Measurements from ENCODE around the gene ANKLE1. TPM values are rescaled to one million over a fixed set of nuclear protein-coding genes. Genes with fewer than 3 reads are reported as not detected.

Gene ANKLE1
- total and polyA plus RNA-seq, 2 donors, result 0.64 to 1.6 TPM

- peaks cover 0 to 24% of the 10 kb centered on the region in 2 donors for H3K27me3 ChIP-seq (ENCODE audit: control insufficient read depth in 2 of 2, insufficient read depth in 1 of 2, low read length in 1 of 2)
- H3K9me3 ChIP-seq (ENCODE audit: control insufficient read depth in 2 of 2, insufficient read depth in 1 of 2, low read length in 1 of 2), result peaks cover 0 to 12% of the 10 kb centered on the region in 2 donors
- no peak overlapping the region for H3K27ac ChIP-seq (ENCODE audit: low read depth in 1 of 2, low read length in 1 of 2)
- peaks cover 19 to 56% of the 10 kb centered on the region in 2 donors for H3K4me1 ChIP-seq (ENCODE audit: control insufficient read depth in 2 of 2, insufficient read depth in 2 of 2, low read length in 2 of 2)
- H3K36me3 ChIP-seq (ENCODE audit: control insufficient read depth in 2 of 2, insufficient read depth in 2 of 2, low read length in 1 of 2), result peaks cover 0 to 15% of the 10 kb centered on the region in 2 donors
- H3K4me3 ChIP-seq (ENCODE audit: low read length in 2 of 2), result no peak overlapping the region
- 98% methylated on average over 8 of the region's 8 CpGs for WGBS
- DNase-seq (ENCODE audit: low read depth in 6 of 9, low spot score in 9 of 9), result no peak
Measured at GRCh38 chr19:17332360-17332676, 50.6 kb downstream of the ANKLE1 start.

GRCh38 chr19:17332677-17333581 is 51.2 kb downstream of the ANKLE1 start:
- Histone ChIP-seq H3K27ac (ENCODE audit: low read depth in 1 of 2, low read length in 1 of 2) (no peak overlapping the region), H3K4me1 (ENCODE audit: control insufficient read depth in 2 of 2, insufficient read depth in 2 of 2, low read length in 2 of 2) (peaks cover 19 to 55% of the 10 kb centered on the region in 2 donors), H3K4me3 (ENCODE audit: low read length in 2 of 2) (no peak overlapping the region), H3K9me3 (ENCODE audit: control insufficient read depth in 2 of 2, insufficient read depth in 1 of 2, low read length in 1 of 2) (peaks cover 0 to 12% of the 10 kb centered on the region in 2 donors), H3K27me3 (ENCODE audit: control insufficient read depth in 2 of 2, insufficient read depth in 1 of 2, low read length in 1 of 2) (peaks cover 0 to 24% of the 10 kb centered on the region in 2 donors), H3K36me3 (ENCODE audit: control insufficient read depth in 2 of 2, insufficient read depth in 2 of 2, low read length in 1 of 2) (peaks cover 0 to 11% of the 10 kb centered on the region in 2 donors)
- DNase-seq (ENCODE audit: low read depth in 6 of 9, low spot score in 9 of 9), result peak in 1 of 9 donors; percentile 44
- 98% methylated on average over 45 of the region's 45 CpGs for WGBS

- peaks cover 17 to 58% of the 10 kb centered on the region in 2 donors for H3K4me1 ChIP-seq (ENCODE audit: control insufficient read depth in 2 of 2, insufficient read depth in 2 of 2, low read length in 2 of 2)
- DNase-seq (ENCODE audit: low read depth in 6 of 9, low spot score in 9 of 9), result peak in 4 of 9 donors; percentile 54 to 86 (median 65)
Measured at GRCh38 chr19:17333611-17334413, 52.1 kb downstream of the ANKLE1 start.

GRCh38 chr19:17334414-17335409 is 53.0 kb downstream of the ANKLE1 start, which contains the start of gene ANO8:
TSS of gene ANO8 (minus strand) at chr19:17334855. CDS start at chr19:17334670, 185 bp downstream.
- H3K9me3 ChIP-seq (ENCODE audit: control insufficient read depth in 2 of 2, insufficient read depth in 1 of 2, low read length in 1 of 2), result peaks cover 0 to 12% of the 10 kb centered on the region in 2 donors
- H3K36me3 ChIP-seq (ENCODE audit: control insufficient read depth in 2 of 2, insufficient read depth in 2 of 2, low read length in 1 of 2), result peaks cover 7 to 11% of the 10 kb centered on the region in 2 donors
- peak within 1 kb of the TSS; percentile 61 to 86 for H3K4me3 ChIP-seq (ENCODE audit: low read length in 2 of 2)
- peaks cover 0 to 16% of the 10 kb centered on the region in 2 donors for H3K27me3 ChIP-seq (ENCODE audit: control insufficient read depth in 2 of 2, insufficient read depth in 1 of 2, low read length in 1 of 2)
- H3K4me1 ChIP-seq (ENCODE audit: control insufficient read depth in 2 of 2, insufficient read depth in 2 of 2, low read length in 2 of 2), result peaks cover 8 to 51% of the 10 kb centered on the region in 2 donors
- WGBS, result 4% methylated on average over 86 of the region's 86 CpGs
- peak within 1 kb of the TSS in 1 of 2 donors; percentile 51 for H3K27ac ChIP-seq (ENCODE audit: low read depth in 1 of 2, low read length in 1 of 2)
- peak; percentile 93 to 99 (median 96) for DNase-seq (ENCODE audit: low read depth in 6 of 9, low spot score in 9 of 9)

More at GRCh38 chr19:17333611-17334413, 52.1 kb downstream of the ANKLE1 start:
- peak overlapping the region in 1 of 2 donors; percentile 51 for H3K27ac ChIP-seq (ENCODE audit: low read depth in 1 of 2, low read length in 1 of 2)
- H3K27me3 ChIP-seq (ENCODE audit: control insufficient read depth in 2 of 2, insufficient read depth in 1 of 2, low read length in 1 of 2), result peaks cover 0 to 24% of the 10 kb centered on the region in 2 donors
- H3K36me3 ChIP-seq (ENCODE audit: control insufficient read depth in 2 of 2, insufficient read depth in 2 of 2, low read length in 1 of 2), result peaks cover 1 to 11% of the 10 kb centered on the region in 2 donors
- H3K9me3 ChIP-seq (ENCODE audit: control insufficient read depth in 2 of 2, insufficient read depth in 1 of 2, low read length in 1 of 2), result peaks cover 0 to 12% of the 10 kb centered on the region in 2 donors
- H3K4me3 ChIP-seq (ENCODE audit: low read length in 2 of 2), result peak overlapping the region; percentile 61 to 86
- 40% methylated on average over 52 of the region's 52 CpGs for WGBS

- peaks cover 8 to 48% of the 10 kb centered on the region in 2 donors for H3K4me1 ChIP-seq (ENCODE audit: control insufficient read depth in 2 of 2, insufficient read depth in 2 of 2, low read length in 2 of 2)
- no peak overlapping the region for H3K27ac ChIP-seq (ENCODE audit: low read depth in 1 of 2, low read length in 1 of 2)
- 82% methylated on average over 10 of the region's 10 CpGs for WGBS
- H3K9me3 ChIP-seq (ENCODE audit: control insufficient read depth in 2 of 2, insufficient read depth in 1 of 2, low read length in 1 of 2), result peaks cover 0 to 12% of the 10 kb centered on the region in 2 donors
- DNase-seq (ENCODE audit: low read depth in 6 of 9, low spot score in 9 of 9), result no peak
- peaks cover 7 to 9% of the 10 kb centered on the region in 2 donors for H3K36me3 ChIP-seq (ENCODE audit: control insufficient read depth in 2 of 2, insufficient read depth in 2 of 2, low read length in 1 of 2)
- no peak overlapping the region for H3K4me3 ChIP-seq (ENCODE audit: low read length in 2 of 2)
- H3K27me3 ChIP-seq (ENCODE audit: control insufficient read depth in 2 of 2, insufficient read depth in 1 of 2, low read length in 1 of 2), result peaks cover 0 to 8% of the 10 kb centered on the region in 2 donors
Measured at GRCh38 chr19:17335575-17335974, 53.9 kb downstream of the ANKLE1 start.

Other genes with a start within 250 kb of the ANKLE1 start
- 12.8 TPM for gene HAUS8, start 206.4 kb upstream of the ANKLE1 start, total RNA-seq
- 19.5 TPM for gene HAUS8, start 206.4 kb upstream of the ANKLE1 start, polyA plus RNA-seq
- 28.2 TPM for gene MYO9B, start 206.1 kb upstream of the ANKLE1 start, total RNA-seq
- 103 TPM for gene MYO9B, start 206.1 kb upstream of the ANKLE1 start, polyA plus RNA-seq
- 21.3 TPM for gene USE1, start 66.5 kb upstream of the ANKLE1 start, total RNA-seq
- gene USE1, start 66.5 kb upstream of the ANKLE1 start, polyA plus RNA-seq, result 52.9 TPM
- gene OCEL1, start 55.7 kb upstream of the ANKLE1 start, total RNA-seq, result 6.2 TPM
- 24.8 TPM for gene OCEL1, start 55.7 kb upstream of the ANKLE1 start, polyA plus RNA-seq
- 9.4 TPM for gene NR2F6, start 36.0 kb upstream of the ANKLE1 start, total RNA-seq
- gene NR2F6, start 36.0 kb upstream of the ANKLE1 start, polyA plus RNA-seq, result 15.0 TPM
- 0.76 TPM for gene USHBP1, start 17.2 kb upstream of the ANKLE1 start, total RNA-seq
- 4.4 TPM for gene USHBP1, start 17.2 kb upstream of the ANKLE1 start, polyA plus RNA-seq
- gene BABAM1, start 14.5 kb upstream of the ANKLE1 start, total RNA-seq, result 97.0 TPM
- 94.4 TPM for gene BABAM1, start 14.5 kb upstream of the ANKLE1 start, polyA plus RNA-seq
- gene ABHD8, start 21.5 kb downstream of the ANKLE1 start, total RNA-seq, result 9.7 TPM
- 10.3 TPM for gene ABHD8, start 21.5 kb downstream of the ANKLE1 start, polyA plus RNA-seq
- gene MRPL34, start 24.0 kb downstream of the ANKLE1 start, total RNA-seq, result 78.3 TPM
- gene MRPL34, start 24.0 kb downstream of the ANKLE1 start, polyA plus RNA-seq, result 123 TPM
- 23.5 TPM for gene DDA1, start 27.7 kb downstream of the ANKLE1 start, total RNA-seq
- 51.7 TPM for gene DDA1, start 27.7 kb downstream of the ANKLE1 start, polyA plus RNA-seq
- gene ANO8, start 53.0 kb downstream of the ANKLE1 start, total RNA-seq, result 2.2 TPM
- gene ANO8, start 53.0 kb downstream of the ANKLE1 start, polyA plus RNA-seq, result 13.5 TPM
- 8.9 TPM for gene GTPBP3, start 55.7 kb downstream of the ANKLE1 start, total RNA-seq
- gene GTPBP3, start 55.7 kb downstream of the ANKLE1 start, polyA plus RNA-seq, result 17.4 TPM
- 11.7 TPM for gene PLVAP, start 95.4 kb downstream of the ANKLE1 start, total RNA-seq
- 57.1 TPM for gene PLVAP, start 95.4 kb downstream of the ANKLE1 start, polyA plus RNA-seq
- gene CCDC194, start 112.3 kb downstream of the ANKLE1 start, total RNA-seq, result 0.28 TPM
- 0.55 TPM for gene CCDC194, start 112.3 kb downstream of the ANKLE1 start, polyA plus RNA-seq
- gene BST2, start 123.7 kb downstream of the ANKLE1 start, total RNA-seq, result 107 TPM
- 221 TPM for gene BST2, start 123.7 kb downstream of the ANKLE1 start, polyA plus RNA-seq
- 27.8 TPM for gene MVB12A, start 138.1 kb downstream of the ANKLE1 start, total RNA-seq
- 56.8 TPM for gene MVB12A, start 138.1 kb downstream of the ANKLE1 start, polyA plus RNA-seq
- gene TMEM221, start 166.8 kb downstream of the ANKLE1 start, total RNA-seq, result 0.19 TPM
- gene TMEM221, start 166.8 kb downstream of the ANKLE1 start, polyA plus RNA-seq, result 3.2 TPM
- gene NXNL1, start 179.0 kb downstream of the ANKLE1 start, total RNA-seq, result not detected
- gene NXNL1, start 179.0 kb downstream of the ANKLE1 start, polyA plus RNA-seq, result not detected
- 2.0 TPM for gene SLC27A1, start 188.6 kb downstream of the ANKLE1 start, total RNA-seq
- 11.9 TPM for gene SLC27A1, start 188.6 kb downstream of the ANKLE1 start, polyA plus RNA-seq
- gene PGLS, start 229.7 kb downstream of the ANKLE1 start, total RNA-seq, result 62.6 TPM
- gene PGLS, start 229.7 kb downstream of the ANKLE1 start, polyA plus RNA-seq, result 73.5 TPM